Stimulated activated CD4-positive, alpha-beta T cell treated with anti-CD3 and anti-CD28 coated beads, Interleukin-4, amount 100 ng/mL, for 24 hours (primary cell): ENCODE data around the gene MIEF1.
A peak's percentile ranks its signal among the peaks of the same experiment; 100 is the strongest.
"Not testable (repeated sequence)": the region's sequence is repeated elsewhere in the genome, so short reads cannot be mapped to it uniquely, and the experiment has no call there.

Experiments
- DNase-seq: peaks from one replicate; pipeline ENCODE4 v3.0.0-alpha.2; 2020

The MIEF1 gene

GRCh38 chr22:39517470-39517869 is 15.4 kb downstream of the MIEF1 start:
- DNase-seq = no peak

- DNase-seq = no peak
These were observed 16.2 kb downstream of the MIEF1 start for GRCh38 chr22:39518144-39518786.

GRCh38 chr22:39518996-39519680 is 17.0 kb downstream of the MIEF1 start:
- DNase-seq = peak; percentile 40

GRCh38 chr22:39519681-39520225 is 17.7 kb downstream of the MIEF1 start:
- peak; percentile 97 for DNase-seq

DNA sequence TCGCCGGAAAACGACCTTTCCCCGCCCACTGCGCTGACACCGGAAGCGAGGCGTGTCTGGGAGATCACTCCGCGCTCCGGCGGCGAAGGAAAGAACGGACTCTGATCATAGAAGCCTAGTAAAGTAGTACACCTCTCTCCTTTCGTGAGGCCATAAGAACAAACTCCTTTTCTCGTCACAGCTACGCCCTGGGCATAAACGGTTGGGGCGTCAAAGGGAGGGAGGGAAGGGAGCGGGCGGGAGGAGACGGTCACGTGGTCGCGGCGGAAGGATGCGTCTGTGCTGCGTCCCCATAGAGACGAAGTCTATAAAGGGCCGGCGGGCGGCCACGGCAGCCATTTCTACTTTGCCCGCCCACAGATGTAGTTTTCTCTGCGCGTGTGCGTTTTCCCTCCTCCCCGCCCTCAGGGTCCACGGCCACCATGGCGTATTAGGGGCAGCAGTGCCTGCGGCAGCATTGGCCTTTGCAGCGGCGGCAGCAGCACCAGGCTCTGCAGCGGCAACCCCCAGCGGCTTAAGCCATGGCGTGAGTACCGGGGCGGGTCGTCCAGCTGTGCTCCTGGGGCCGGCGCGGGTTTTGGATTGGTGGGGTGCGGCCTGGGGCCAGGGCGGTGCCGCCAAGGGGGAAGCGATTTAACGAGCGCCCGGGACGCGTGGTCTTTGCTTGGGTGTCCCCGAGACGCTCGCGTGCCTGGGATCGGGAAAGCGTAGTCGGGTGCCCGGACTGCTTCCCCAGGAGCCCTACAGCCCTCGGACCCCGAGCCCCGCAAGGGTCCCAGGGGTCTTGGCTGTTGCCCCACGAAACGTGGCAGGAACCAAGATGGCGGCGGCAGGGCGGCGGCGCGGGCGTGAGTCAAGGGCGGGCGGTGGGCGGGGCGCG is 18.4 kb downstream of the MIEF1 start, which contains the start of gene ATF4:
Gene ATF4 (plus strand): TSS at position 337 of the 880 bp plus-strand sequence. CDS start 884 bp downstream, outside the sequence.
- peak; percentile 92 for DNase-seq

DNA sequence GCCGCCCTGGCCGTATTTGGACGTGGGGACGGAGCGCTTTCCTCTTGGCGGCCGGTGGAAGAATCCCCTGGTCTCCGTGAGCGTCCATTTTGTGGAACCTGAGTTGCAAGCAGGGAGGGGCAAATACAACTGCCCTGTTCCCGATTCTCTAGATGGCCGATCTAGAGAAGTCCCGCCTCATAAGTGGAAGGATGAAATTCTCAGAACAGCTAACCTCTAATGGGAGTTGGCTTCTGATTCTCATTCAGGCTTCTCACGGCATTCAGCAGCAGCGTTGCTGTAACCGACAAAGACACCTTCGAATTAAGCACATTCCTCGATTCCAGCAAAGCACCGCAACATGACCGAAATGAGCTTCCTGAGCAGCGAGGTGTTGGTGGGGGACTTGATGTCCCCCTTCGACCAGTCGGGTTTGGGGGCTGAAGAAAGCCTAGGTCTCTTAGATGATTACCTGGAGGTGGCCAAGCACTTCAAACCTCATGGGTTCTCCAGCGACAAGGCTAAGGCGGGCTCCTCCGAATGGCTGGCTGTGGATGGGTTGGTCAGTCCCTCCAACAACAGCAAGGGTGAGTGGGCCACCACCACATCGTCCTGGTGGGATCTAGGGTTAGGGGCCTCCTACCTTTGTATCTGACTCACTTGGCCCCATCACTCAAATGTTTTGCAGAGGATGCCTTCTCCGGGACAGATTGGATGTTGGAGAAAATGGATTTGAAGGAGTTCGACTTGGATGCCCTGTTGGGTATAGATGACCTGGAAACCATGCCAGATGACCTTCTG is 19.2 kb downstream of the MIEF1 start:
- not testable (repeated sequence) for DNase-seq

DNA sequence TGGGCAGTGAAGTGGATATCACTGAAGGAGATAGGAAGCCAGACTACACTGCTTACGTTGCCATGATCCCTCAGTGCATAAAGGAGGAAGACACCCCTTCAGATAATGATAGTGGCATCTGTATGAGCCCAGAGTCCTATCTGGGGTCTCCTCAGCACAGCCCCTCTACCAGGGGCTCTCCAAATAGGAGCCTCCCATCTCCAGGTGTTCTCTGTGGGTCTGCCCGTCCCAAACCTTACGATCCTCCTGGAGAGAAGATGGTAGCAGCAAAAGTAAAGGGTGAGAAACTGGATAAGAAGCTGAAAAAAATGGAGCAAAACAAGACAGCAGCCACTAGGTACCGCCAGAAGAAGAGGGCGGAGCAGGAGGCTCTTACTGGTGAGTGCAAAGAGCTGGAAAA is 20.0 kb downstream of the MIEF1 start:
- not testable (repeated sequence) for DNase-seq

- DNase-seq = peak; percentile 43
These were observed 20.6 kb downstream of the MIEF1 start for GRCh38 chr22:39522567-39523300.

DNA sequence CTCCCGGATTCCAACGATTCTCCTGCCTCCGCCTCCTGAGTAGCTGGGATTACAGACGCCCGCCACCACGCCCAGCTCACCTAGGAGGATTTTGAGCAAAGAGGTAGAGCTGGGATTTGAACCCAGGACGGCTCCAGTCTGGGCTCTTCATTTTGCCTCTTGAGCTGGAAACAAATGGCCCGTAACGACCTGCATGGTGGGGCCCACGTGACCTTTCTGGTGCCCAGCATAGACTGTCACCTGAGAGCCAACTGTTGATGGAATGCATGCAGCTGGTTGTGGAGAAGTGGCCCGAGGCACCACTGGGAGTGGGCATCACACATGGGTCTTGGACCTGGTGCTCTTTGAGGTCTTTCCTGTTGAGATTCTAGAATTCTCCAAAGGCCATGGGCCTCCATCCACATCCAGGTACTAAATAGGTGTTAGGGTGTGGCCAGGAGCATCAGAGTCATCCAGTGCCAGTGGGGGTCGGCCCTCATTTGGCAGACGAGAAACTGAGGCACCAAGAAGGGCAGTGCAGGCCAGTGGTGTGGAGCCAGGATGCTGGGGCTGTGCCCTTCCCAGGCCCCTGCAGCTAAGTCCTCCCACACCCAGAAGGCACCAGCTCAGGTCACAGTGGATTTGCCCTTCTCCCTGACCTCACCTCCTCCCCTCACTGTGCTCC is 22.1 kb downstream of the MIEF1 start:
- no peak for DNase-seq

DNA sequence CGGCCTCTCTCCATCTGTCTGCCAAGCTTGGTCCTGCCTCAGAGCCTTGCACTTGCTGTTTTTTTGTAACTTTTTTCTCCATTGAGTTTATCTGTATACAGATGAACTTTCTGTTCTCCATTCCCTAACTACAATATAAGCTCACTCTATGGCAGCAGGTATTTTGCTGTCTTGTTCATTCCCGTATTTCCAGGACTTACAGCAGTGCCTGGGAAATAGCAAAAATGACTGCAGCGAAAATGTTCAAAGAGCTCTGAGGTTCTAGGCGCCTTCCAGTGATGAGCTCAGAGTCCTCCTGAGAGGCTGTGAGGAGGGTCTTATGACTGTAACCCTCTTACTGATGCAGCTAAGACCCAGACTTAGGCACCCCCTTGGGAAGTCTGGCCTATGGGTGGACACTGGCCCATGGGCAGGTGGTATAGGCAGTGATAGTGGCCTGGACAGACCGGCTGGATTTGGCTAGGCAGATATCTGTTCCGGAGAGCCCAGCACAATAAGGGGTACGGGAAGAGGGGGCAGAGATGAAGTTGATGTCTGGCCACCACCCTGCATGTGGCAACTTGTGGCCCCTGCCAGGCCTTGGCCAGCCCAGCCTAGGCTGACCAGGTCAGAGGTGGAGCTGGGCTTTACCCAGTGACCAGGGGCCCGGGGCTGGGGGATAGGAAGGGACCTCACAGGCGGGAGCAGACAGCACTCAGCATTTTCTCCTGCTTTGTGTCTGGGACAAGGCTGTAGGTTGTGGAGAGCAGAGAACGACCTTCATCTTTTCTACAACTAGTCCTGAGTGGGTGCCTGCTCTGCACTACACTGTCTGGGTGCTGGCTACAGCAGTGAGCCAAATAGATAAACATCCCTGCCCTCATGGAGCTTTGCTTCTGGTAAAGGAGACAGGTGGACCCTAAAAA is 22.9 kb downstream of the MIEF1 start:
- DNase-seq = no peak

DNA sequence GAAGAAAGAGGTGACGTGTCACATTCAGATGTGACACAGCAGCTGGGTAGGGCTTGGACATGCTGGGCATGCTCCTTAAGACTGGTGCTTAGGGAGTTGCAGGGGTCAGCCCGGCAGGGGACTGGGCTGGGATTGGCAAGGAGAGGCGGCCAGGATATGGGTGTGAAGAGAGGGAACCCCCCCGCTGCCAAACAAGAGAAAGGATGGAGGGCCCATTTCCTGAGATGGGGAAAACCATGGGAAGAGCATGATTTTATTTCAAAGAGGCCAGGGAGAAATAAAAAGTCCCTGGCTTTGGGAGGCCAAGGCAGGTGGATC is 23.5 kb downstream of the MIEF1 start:
- no peak for DNase-seq

- DNase-seq = no peak
These were observed 24.7 kb downstream of the MIEF1 start for GRCh38 chr22:39526736-39527171.

DNA sequence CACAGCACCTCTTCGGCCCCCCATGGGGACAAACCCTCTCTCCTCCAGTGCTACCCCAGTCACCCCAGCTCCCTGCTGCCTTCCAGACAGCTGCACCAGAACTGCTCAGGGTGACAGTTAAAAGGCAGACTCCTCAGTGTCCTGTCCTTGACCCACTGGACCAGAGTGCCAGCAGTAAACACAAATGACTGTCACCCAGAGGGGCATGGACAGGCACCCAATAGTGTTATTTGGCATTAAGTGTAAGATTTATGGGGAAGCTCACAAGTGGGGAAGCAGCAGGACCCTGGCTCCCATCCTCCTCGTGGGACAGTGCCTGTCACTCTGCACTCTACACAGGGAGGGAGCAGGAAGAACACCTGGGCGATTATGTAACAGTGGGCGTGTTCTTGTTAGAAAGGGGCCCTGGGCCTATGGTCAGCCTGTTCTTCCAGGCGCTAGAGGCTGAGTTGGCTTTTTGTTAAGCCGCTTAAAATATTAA is 25.4 kb downstream of the MIEF1 start:
- no peak for DNase-seq

GRCh38 chr22:39528080-39528661 is 26.1 kb downstream of the MIEF1 start:
- DNase-seq = no peak

- DNase-seq = peak; percentile 93
These were observed 26.8 kb downstream of the MIEF1 start for GRCh38 chr22:39528681-39529486.

GRCh38 chr22:39529487-39529851 is 27.4 kb downstream of the MIEF1 start:
- DNase-seq = no peak

DNA sequence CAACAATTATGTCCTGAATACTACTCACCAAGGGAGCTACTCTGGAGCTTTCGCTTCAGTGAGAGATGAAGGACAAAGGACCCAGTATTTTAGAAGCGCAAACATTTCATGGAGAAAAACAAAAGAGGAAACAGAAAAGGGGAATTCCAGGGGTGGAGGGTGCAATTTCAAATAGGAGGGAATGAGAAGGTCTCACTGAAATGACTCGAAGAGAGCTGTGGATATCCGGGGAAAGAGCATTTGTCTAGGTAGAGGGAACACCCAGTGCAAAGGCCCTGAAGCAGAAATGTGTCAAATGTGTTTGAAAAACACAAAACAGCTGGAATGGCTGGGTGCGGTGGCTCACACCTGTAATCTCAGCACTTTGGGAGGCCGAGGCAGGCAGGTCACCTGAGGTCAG is 28.0 kb downstream of the MIEF1 start:
- DNase-seq = no peak

DNA sequence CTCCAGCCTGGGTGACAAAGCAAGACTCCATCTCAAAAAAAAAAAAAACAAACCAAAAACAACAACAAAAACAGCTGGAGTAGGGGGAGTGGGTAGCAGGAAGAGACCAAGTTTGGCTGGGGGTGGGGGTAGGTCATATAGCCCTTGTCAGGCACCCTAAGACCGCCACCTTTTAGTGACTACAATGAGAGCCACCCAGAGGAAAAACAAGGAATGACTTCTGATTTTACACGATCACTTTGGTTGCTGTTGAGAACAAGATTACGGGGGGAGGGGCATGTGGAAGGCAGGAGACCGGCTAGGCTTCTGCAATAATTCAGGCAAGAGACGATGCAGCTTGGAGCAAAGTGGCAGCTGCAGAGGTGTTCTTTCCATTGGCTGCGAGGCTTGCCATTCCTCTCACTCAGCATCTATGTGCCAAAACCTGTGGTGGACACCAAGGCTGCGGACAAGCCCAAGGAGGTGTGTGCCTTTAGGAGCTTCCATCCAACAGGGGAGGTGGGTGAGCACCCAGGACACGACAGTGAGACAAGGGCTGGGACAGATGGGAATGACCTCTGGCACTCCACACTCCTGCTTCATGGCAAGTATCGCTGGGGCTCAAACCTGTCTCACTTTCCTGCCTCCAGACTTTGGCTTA is 28.7 kb downstream of the MIEF1 start:
- no peak for DNase-seq
